HepG2 (cell line): Measurements from ENCODE around the gene TYMP. TPM values are rescaled to one million over a fixed set of nuclear protein-coding genes. Genes with fewer than 3 reads are reported as not detected.
A peak's percentile ranks its signal among the peaks of the same experiment; 100 is the strongest.

Source experiments
- ATAC-seq: fragments of 200-7000 bp; cut with Tn5 transposase; 3 replicates; pipeline ENCODE4 v1.9.1; 2020; ENCODE audit warnings: mild to moderate bottlenecking, moderate library complexity
- BruUV-seq: library from RNA; stranded (reverse); fragments of 400-500 nt; replicated peaks from 2 replicates; lab custom pipeline; 2021; lab: Mats Ljungman, UMichigan
- CTCF ChIA-PET: fragments of 300-600 bp; formaldehyde crosslinking; extraction: SDS; loops from one replicate; lab custom pipeline; 2021; ENCODE audit warnings: low total read pairs, inconsistent platforms, low intra/inter-chr PET ratio; lab: Yijun Ruan, JAX
- POLR2A ChIA-PET: fragments of 350-600 bp; sonication (Branson Sonifier 250); formaldehyde crosslinking; loops from one replicate; lab custom pipeline; 2020; ENCODE audit warnings: antibody characterized with exemption, inconsistent platforms; lab: Yijun Ruan, JAX
- DNase-seq: peaks from one replicate; pipeline ENCODE4 v3.0.0-alpha.2; 2015; ENCODE audit warnings: low spot score
- FAIRE-seq: peaks from 3 replicates; lab custom pipeline; 2011; peaks lifted over from hg19 to GRCh38; lab: Jason Lieb, UNC
- H2AFZ ChIP-seq: one replicate; pipeline ENCODE4 v1.6.1; 2011; ENCODE audit warnings: low read length, inconsistent platforms
- H3K27ac ChIP-seq: fragments of 300-600 bp; 3 replicates; pipeline ENCODE4 v1.8.0; 2011; ENCODE audit warnings: mixed run types, mild to moderate bottlenecking, mixed read lengths, low read length, inconsistent platforms; ENCODE audit not compliant: insufficient read depth; ENCODE audit errors: extremely low read length
- H3K27me3 ChIP-seq, 2 experiments: fragments of 200-600 bp in 1 of 2; 2 replicates in 1 of 2; 3 replicates in 1 of 2; pipeline versions ENCODE4 v1.6.0 to v1.8.0; 2011; ENCODE audit warnings: low read length in 2 of 2, mild to moderate bottlenecking in 2 of 2, moderate library complexity in 2 of 2, inconsistent platforms in 1 of 2; ENCODE audit not compliant: insufficient read depth in 2 of 2, control insufficient read depth in 1 of 2
- H3K36me3 ChIP-seq, 2 experiments: fragments of 200-600 bp in 1 of 2; replicated peaks in 1 of 2; 2 replicates in 1 of 2; 3 replicates in 1 of 2; pipeline versions ENCODE4 v1.5.1 to v1.8.0; 2011; ENCODE audit warnings: low read length in 2 of 2, inconsistent platforms in 1 of 2; ENCODE audit not compliant: insufficient read depth in 2 of 2, control insufficient read depth in 1 of 2
- H3K4me1 ChIP-seq: 2 replicates; pipeline ENCODE4 v1.5.1; 2012; ENCODE audit warnings: low read length, inconsistent platforms; ENCODE audit not compliant: insufficient read depth
- H3K4me2 ChIP-seq: 2 replicates; pipeline ENCODE4 v1.6.0; 2011; ENCODE audit warnings: low read depth, low read length, inconsistent platforms
- H3K4me3 ChIP-seq, 3 experiments: fragments of 200-600 bp in 1 of 3; sonication (generic), shearing (Covaris generic) in 1 of 3; replicated peaks in 1 of 3; 2 replicates each; pipeline ENCODE4 v1.5.1; 2011 to 2016; ENCODE audit warnings: low read length in 3 of 3, inconsistent platforms in 2 of 3, low read depth in 2 of 3, mild to moderate bottlenecking in 2 of 3, control low read depth in 1 of 3, mixed read lengths in 1 of 3; ENCODE audit not compliant: insufficient read depth in 1 of 3
- H3K79me2 ChIP-seq: one replicate; pipeline ENCODE4 v1.6.1; 2011; ENCODE audit warnings: low read length, inconsistent platforms; ENCODE audit not compliant: insufficient read depth
- H3K9ac ChIP-seq: 2 replicates; pipeline ENCODE4 v1.6.0; 2011; ENCODE audit warnings: mild to moderate bottlenecking, low read depth, low read length, inconsistent platforms; ENCODE audit not compliant: insufficient read depth
- H3K9me3 ChIP-seq: 2 replicates; pipeline ENCODE4 v1.5.1; 2012; ENCODE audit warnings: mild to moderate bottlenecking, low read length
- H4K20me1 ChIP-seq: 2 replicates; pipeline ENCODE4 v1.6.0; 2011; ENCODE audit warnings: inconsistent platforms, mild to moderate bottlenecking, low read length, moderate library complexity; ENCODE audit not compliant: insufficient read depth
- CHD2 ChIP-seq: IDR thresholded peaks from 2 replicates; pipeline ENCODE4 v1.6.1; 2011; ENCODE audit warnings: low read depth, low read length, improper control_type of control experiment
- ELF1 ChIP-seq: sonication (generic); formaldehyde crosslinking; IDR thresholded peaks from 2 replicates; pipeline ENCODE4 v1.4.0; 2020; ENCODE audit warnings: missing genetic modification reagents
- FOSL2 ChIP-seq: sonication (generic); formaldehyde crosslinking; IDR thresholded peaks from 2 replicates; pipeline ENCODE4 v1.4.0; 2020; ENCODE audit warnings: missing genetic modification reagents
- FOXO1 ChIP-seq: sonication (generic); formaldehyde crosslinking; IDR thresholded peaks from 2 replicates; pipeline ENCODE4 v1.4.0; 2020; ENCODE audit warnings: missing genetic modification reagents
- GATAD2A ChIP-seq: IDR thresholded peaks from 2 replicates; pipeline ENCODE4 v1.6.1; 2016
- HNRNPH1 ChIP-seq: fragments of 200-400 bp; formaldehyde crosslinking; optimal IDR thresholded peaks from 2 replicates; pipeline ENCODE3; 2017; ENCODE audit warnings: mild to moderate bottlenecking, low read depth, low read length
- HOXD1 ChIP-seq: sonication (generic); formaldehyde crosslinking; IDR thresholded peaks from 2 replicates; pipeline ENCODE4 v1.5.0; 2020; ENCODE audit warnings: missing genetic modification reagents
- MEIS2 ChIP-seq: sonication (generic); formaldehyde crosslinking; IDR thresholded peaks from 2 replicates; pipeline ENCODE4 v1.9.0; 2021; ENCODE audit warnings: mild to moderate bottlenecking, missing genetic modification reagents
- NFKB2 ChIP-seq: sonication (generic); formaldehyde crosslinking; IDR thresholded peaks from 2 replicates; pipeline ENCODE4 v1.4.0; 2020; ENCODE audit warnings: missing genetic modification reagents, borderline replicate concordance
- ZNF34 ChIP-seq: sonication (generic); formaldehyde crosslinking; IDR thresholded peaks from 2 replicates; pipeline ENCODE4 v1.4.0; 2020; ENCODE audit warnings: mild to moderate bottlenecking, missing genetic modification reagents, borderline replicate concordance
- ZNF883 ChIP-seq: sonication (generic); formaldehyde crosslinking; IDR thresholded peaks from 2 replicates; pipeline ENCODE4 v1.5.1; 2020; ENCODE audit warnings: mild to moderate bottlenecking, missing genetic modification reagents; ENCODE audit errors: not compliant biosample characterization
- ZSCAN31 ChIP-seq: sonication (generic); formaldehyde crosslinking; IDR thresholded peaks from 2 replicates; pipeline ENCODE4 v1.5.0; 2020; ENCODE audit warnings: low read depth, mild to moderate bottlenecking, missing genetic modification reagents
- WGBS: methylation state at CpG from one replicate; pipeline ENCODE4 v1.1.6; 2017; ENCODE audit warnings: low lambda C conversion rate; 5-methylcytosine and 5-hydroxymethylcytosine counted together
- in situ Hi-C: cut with HindIII; loops from 2 replicates; pipeline ENCODE4 v1.10.0; 2017; ENCODE audit warnings: low pct_unique_long_range_greater_than_20kb; ENCODE audit not compliant: extremely low pct_ligation_motif_present
- intact Hi-C: fragments of 100-400 bp; cut with micrococcal nuclease; formaldehyde crosslinking; loops from one replicate; pipeline ENCODE4 v1.10.0; 2022; ENCODE audit not compliant: unreplicated experiment
- polyA plus RNA-seq, 8 experiments: library from polyadenylated mRNA; depleted of rRNA in 3 of 8; stranded (reverse) in 7 of 8; unstranded in 1 of 8; fragments of >200 nt; fragmentation: Illumina TruSeq in 4 of 8; extraction: Trizol in 4 of 8; gene quantifications; 2 replicates each; pipeline versions ENCODE4 v1.2.1 to v1.2.3, GENCODE V29; 2011 to 2016; ENCODE audit warnings: low read depth in 4 of 8, missing spikeins in 1 of 8, mixed read lengths in 1 of 8; ENCODE audit not compliant: insufficient read depth in 1 of 8
- total RNA-seq, 5 experiments: library from RNA; depleted of rRNA; stranded (reverse); fragments of >200 nt; fragmentation: Illumina TruSeq; extraction: Trizol; gene quantifications; 2 replicates each; pipeline ENCODE4 v1.2.3, GENCODE V29; 2016; ENCODE audit warnings: low read depth in 1 of 5
- TF ChIP-seq, protein P1 (sequence below): sonication (generic); formaldehyde crosslinking; IDR thresholded peaks from 2 replicates; pipeline ENCODE4 v1.5.1; 2020; ENCODE audit warnings: missing genetic modification reagents, mild to moderate bottlenecking, borderline replicate concordance
- TF ChIP-seq, protein P2 (sequence below): IDR thresholded peaks from 2 replicates; pipeline ENCODE4 v1.6.1; 2016; ENCODE audit warnings: missing compliant biosample characterization, missing genetic modification reagents, borderline replicate concordance
- TF ChIP-seq, protein P3 (sequence below): sonication (generic); formaldehyde crosslinking; IDR thresholded peaks from 2 replicates; pipeline ENCODE4 v1.4.0; 2020; ENCODE audit warnings: missing genetic modification reagents, mild to moderate bottlenecking, borderline replicate concordance

TYMP gene
- total and polyA plus RNA-seq, 2 of the 13 experiments (the other 11 are each of a cell fraction or from before 2014, with no cell fraction given), result 3.9 to 4.3 TPM

DNA sequence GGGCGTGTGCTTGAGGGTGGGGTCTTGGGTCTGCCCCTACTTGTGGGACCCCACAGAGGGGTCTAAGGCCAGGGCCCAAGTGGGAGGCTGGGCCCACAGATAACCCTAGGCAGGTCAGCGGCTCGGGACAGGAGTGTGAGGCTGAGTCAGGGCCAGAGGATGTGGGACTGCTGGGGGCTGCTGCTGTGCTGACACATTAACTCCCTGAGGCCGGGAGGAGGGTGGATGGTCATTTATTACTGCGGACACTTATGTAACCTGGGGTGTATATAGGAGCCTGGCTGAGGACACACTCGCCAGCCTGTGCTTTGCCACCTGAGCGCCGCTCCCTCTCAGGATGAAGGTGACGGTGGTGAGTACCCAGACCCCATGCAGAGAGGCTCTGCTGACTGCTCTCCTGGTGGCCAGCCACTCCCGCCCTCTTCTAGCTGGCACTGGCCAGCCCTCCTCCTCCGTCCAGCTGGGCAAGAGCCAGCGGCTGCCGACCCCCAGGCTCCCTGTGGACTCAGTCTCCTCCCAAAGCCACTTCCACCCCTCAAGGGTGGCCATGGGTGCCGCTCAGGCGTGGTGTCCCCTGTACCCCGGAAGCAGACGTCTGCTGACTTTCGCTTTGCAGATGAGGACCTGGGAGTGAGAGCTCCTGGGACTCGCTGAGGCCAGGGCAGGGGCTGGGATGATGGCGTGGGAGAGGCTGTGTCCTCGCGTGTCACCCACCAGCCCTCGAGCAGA lies 43.1 kb downstream of the TYMP start, which contains the start of gene MIOX:
Gene MIOX, plus strand, starts transcription at position 299 of the 729 bp plus-strand sequence. Its CDS starts 39 bp downstream, at position 338.
- DNase-seq (no peak), FAIRE-seq (no peak), ATAC-seq (peak; percentile 49)
- Histone ChIP-seq H4K20me1 (no peaks in the 10 kb centered on the region; the same call in 1 of the 2 replicates), H3K4me1 (peaks cover 57% of the 10 kb centered on the region), H3K27me3 (no peaks in the 10 kb centered on the region), H3K9ac (peak within 1 kb of the TSS; percentile 52), H3K79me2 (no peaks in the 10 kb centered on the region), H3K27ac (peak within 1 kb of the TSS; percentile 30), H3K4me2 (peak within 1 kb of the TSS; percentile 87), H3K36me3 (no peaks in the 10 kb centered on the region), H3K9me3 (no peaks in the 10 kb centered on the region), H3K4me3 (peak within 1 kb of the TSS; percentile 8 to 64 (median 22); a peak in 5 of 6 replicates), H2AFZ (no peak within 1 kb of the TSS)
- in situ Hi-C loops (no loop called here), intact Hi-C loops (no loop called here)
- CTCF ChIA-PET, result no interaction called here
- BruUV-seq, result no TSS peak
- POLR2A ChIA-PET, result interaction anchor here (1.1 to 2.2 kb wide), 7 partner anchors 9 to 96 kb away, joined by 3 to 12 read pairs (median 4); partner anchors contain the start of genes CHKB, LMF2, NCAPH2 and SBF1
- 17% methylated on average over 8 of the region's 23 CpGs for WGBS
- TF ChIP-seq, protein P1, sequence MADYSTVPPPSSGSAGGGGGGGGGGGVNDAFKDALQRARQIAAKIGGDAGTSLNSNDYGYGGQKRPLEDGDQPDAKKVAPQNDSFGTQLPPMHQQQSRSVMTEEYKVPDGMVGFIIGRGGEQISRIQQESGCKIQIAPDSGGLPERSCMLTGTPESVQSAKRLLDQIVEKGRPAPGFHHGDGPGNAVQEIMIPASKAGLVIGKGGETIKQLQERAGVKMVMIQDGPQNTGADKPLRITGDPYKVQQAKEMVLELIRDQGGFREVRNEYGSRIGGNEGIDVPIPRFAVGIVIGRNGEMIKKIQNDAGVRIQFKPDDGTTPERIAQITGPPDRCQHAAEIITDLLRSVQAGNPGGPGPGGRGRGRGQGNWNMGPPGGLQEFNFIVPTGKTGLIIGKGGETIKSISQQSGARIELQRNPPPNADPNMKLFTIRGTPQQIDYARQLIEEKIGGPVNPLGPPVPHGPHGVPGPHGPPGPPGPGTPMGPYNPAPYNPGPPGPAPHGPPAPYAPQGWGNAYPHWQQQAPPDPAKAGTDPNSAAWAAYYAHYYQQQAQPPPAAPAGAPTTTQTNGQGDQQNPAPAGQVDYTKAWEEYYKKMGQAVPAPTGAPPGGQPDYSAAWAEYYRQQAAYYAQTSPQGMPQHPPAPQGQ (CRISPR knock-in tag), result no peak
- TF ChIP-seq, protein P2, sequence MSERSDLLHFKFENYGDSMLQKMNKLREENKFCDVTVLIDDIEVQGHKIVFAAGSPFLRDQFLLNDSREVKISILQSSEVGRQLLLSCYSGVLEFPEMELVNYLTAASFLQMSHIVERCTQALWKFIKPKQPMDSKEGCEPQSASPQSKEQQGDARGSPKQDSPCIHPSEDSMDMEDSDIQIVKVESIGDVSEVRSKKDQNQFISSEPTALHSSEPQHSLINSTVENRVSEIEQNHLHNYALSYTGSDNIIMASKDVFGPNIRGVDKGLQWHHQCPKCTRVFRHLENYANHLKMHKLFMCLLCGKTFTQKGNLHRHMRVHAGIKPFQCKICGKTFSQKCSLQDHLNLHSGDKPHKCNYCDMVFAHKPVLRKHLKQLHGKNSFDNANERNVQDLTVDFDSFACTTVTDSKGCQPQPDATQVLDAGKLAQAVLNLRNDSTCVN, result peak; percentile 0; the same call in 1 of the 2 replicates
- TF ChIP-seq HOXD1 (CRISPR knock-in tag), result no peak
- TF ChIP-seq FOSL2 (CRISPR knock-in tag), result 0 out of 2 replicates have a peak, but pooled peaks have one; percentile 23
- TF ChIP-seq ELF1 (CRISPR knock-in tag), result peak; percentile 61
- no peak for TF ChIP-seq ZNF34
- no peak for TF ChIP-seq FOXO1
- TF ChIP-seq GATAD2A (CRISPR knock-in tag), result no peak
- no peak for TF ChIP-seq HNRNPH1
- TF ChIP-seq CHD2, result no peak
- TF ChIP-seq MEIS2, result no peak
- TF ChIP-seq ZNF883, result no peak
- 0 out of 2 replicates have a peak, but pooled peaks have one; percentile 44 for TF ChIP-seq ZSCAN31 (CRISPR knock-in tag)
- TF ChIP-seq, protein P3, sequence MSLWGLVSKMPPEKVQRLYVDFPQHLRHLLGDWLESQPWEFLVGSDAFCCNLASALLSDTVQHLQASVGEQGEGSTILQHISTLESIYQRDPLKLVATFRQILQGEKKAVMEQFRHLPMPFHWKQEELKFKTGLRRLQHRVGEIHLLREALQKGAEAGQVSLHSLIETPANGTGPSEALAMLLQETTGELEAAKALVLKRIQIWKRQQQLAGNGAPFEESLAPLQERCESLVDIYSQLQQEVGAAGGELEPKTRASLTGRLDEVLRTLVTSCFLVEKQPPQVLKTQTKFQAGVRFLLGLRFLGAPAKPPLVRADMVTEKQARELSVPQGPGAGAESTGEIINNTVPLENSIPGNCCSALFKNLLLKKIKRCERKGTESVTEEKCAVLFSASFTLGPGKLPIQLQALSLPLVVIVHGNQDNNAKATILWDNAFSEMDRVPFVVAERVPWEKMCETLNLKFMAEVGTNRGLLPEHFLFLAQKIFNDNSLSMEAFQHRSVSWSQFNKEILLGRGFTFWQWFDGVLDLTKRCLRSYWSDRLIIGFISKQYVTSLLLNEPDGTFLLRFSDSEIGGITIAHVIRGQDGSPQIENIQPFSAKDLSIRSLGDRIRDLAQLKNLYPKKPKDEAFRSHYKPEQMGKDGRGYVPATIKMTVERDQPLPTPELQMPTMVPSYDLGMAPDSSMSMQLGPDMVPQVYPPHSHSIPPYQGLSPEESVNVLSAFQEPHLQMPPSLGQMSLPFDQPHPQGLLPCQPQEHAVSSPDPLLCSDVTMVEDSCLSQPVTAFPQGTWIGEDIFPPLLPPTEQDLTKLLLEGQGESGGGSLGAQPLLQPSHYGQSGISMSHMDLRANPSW (CRISPR knock-in tag), result no peak
- no peak for TF ChIP-seq NFKB2
